D341Med (cell line): ENCODE data around the gene UBAC1.

Experiments used
- DNase-seq: peaks from one replicate; pipeline ENCODE4 v3.0.0; 2012; ENCODE audit warnings: low spot score

Gene UBAC1

DNA sequence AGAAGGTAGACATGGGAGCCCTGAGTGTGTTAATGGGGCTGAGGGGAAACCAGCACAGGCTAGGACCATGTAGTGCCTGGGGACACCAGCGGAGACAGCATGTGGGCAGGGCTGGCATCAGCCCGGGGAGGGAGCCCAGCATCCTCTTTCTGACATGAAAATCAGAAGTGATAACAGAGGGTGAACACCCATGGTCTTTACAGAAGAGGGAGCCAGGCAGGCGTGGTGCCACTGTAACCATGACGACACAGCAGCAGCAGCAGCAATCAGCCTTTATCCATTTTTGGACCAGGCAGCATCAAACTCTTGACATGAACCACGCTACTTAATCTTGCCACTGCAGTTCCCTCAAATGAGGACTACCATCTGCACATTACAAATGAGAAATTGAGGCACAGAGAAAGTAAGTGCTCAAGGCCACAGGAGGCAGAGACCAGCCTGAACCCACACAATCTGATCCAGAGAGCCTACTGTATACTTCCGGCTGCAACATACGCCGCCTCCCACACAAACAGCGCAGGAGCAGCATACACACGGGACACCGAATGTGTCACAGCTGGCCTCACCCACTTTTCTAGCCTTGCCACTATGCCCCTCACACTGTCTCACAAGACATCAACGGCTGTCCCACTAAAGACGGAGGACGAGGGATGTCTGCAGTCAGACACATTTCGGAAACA, 77.6 kb downstream of the UBAC1 start:
- DNase-seq = no peak
